Measurements from ENCODE around the gene RTL9. TPM values are rescaled to one million over a fixed set of nuclear protein-coding genes. Genes with fewer than 3 reads are reported as not detected.

RTL9 gene
- total RNA-seq, 1 experiment from 2014 or later, result not detected

GRCh38 chrX:110399966-110400365 is 41.3 kb downstream of the RTL9 start:
- CTCF ChIA-PET, result no interaction called here
- intact Hi-C loops (cut with micrococcal nuclease; ENCODE audit: unreplicated experiment), result no loop called here
- in situ Hi-C loops (cut with HindIII; ENCODE audit: low pct_unique_long_range_greater_than_20kb, low sequenced_read_pairs), result no loop called here

GRCh38 chrX:110401135-110401534 is 42.5 kb downstream of the RTL9 start:
- Histone ChIP-seq H3K36me3 (ENCODE audit: control insufficient read depth, insufficient read depth, low read length) (no peaks in the 10 kb centered on the region), H3K4me3 (ENCODE audit: low read depth in 2 of 2, low read length in 2 of 2) (no peak overlapping the region), H3K27ac (ENCODE audit: low read length) (no peak overlapping the region), H3K27me3 (ENCODE audit: control insufficient read depth, insufficient read depth, low read length) (peaks cover 7% of the 10 kb centered on the region), H3K4me1 (ENCODE audit: control insufficient read depth, insufficient read depth, low read length) (no peaks in the 10 kb centered on the region), H3K9me3 (ENCODE audit: control insufficient read depth, insufficient read depth, low read depth, low read length) (no peaks in the 10 kb centered on the region)
- ChIA-PET POLR2A (no interaction called here), CTCF (interaction anchor here (1.2 kb wide), 1 partner anchor 240 kb away, joined by 4 read pairs; no protein-coding TSS in a partner anchor)
- intact Hi-C loops (cut with micrococcal nuclease; ENCODE audit: unreplicated experiment), result no loop called here
- no TSS peak for BruUV-seq (replicated peaks)
- DNase-seq (ENCODE audit: low read depth, low spot score), result no peak
- TF ChIP-seq CTCF (IDR thresholded peaks at IDR 0.05), result peak; percentile 10; the same call in 1 of the 2 replicates
- no peak for TF ChIP-seq SIN3A (IDR thresholded peaks at IDR 0.05; ENCODE audit: borderline replicate concordance, insufficient read depth, low read depth, low read length)
- in situ Hi-C loops (cut with HindIII; ENCODE audit: low pct_unique_long_range_greater_than_20kb, low sequenced_read_pairs), result no loop called here
- ATAC-seq, result no peak

More at GRCh38 chrX:110399966-110400365, 41.3 kb downstream of the RTL9 start:
- ATAC-seq (no peak), DNase-seq (ENCODE audit: low read depth, low spot score) (no peak)
- POLR2A ChIA-PET, result no interaction called here
- H3K4me1 ChIP-seq (ENCODE audit: control insufficient read depth, insufficient read depth, low read length), result no peaks in the 10 kb centered on the region
- BruUV-seq (replicated peaks), result no TSS peak
- peaks cover 6% of the 10 kb centered on the region for H3K27me3 ChIP-seq (ENCODE audit: control insufficient read depth, insufficient read depth, low read length)
- TF ChIP-seq CTCF (IDR thresholded peaks at IDR 0.05) (no peak), POLR2AphosphoS5 (IDR thresholded peaks at IDR 0.05; ENCODE audit: low read depth, low read length) (no peak), REST (IDR thresholded peaks at IDR 0.05; ENCODE audit: insufficient read depth in 1 of 2, low read depth in 2 of 2, low read length in 1 of 2) (no peak), SIN3A (IDR thresholded peaks at IDR 0.05; ENCODE audit: borderline replicate concordance, insufficient read depth, low read depth, low read length) (no peak), TCF7L2 (IDR thresholded peaks at IDR 0.05; ENCODE audit: low read depth, low read length) (no peak)
- no peak overlapping the region for H3K4me3 ChIP-seq (ENCODE audit: low read depth in 2 of 2, low read length in 2 of 2)
- H3K36me3 ChIP-seq (ENCODE audit: control insufficient read depth, insufficient read depth, low read length), result no peaks in the 10 kb centered on the region
- no peaks in the 10 kb centered on the region for H3K9me3 ChIP-seq (ENCODE audit: control insufficient read depth, insufficient read depth, low read depth, low read length)
- no peak overlapping the region for H3K27ac ChIP-seq (ENCODE audit: low read length)
